SW 1271 (cell line): Measurements from ENCODE around the gene ANKAR.
"Not testable (repeated sequence)": the region's sequence is repeated elsewhere in the genome, so short reads cannot be mapped to it uniquely, and the experiment has no call there.

Experiments
- DNase-seq, 2 experiments: peaks; one replicate each; lab custom pipeline; 2025; lab: John Stamatoyannopoulos, UW

Gene ANKAR

DNA sequence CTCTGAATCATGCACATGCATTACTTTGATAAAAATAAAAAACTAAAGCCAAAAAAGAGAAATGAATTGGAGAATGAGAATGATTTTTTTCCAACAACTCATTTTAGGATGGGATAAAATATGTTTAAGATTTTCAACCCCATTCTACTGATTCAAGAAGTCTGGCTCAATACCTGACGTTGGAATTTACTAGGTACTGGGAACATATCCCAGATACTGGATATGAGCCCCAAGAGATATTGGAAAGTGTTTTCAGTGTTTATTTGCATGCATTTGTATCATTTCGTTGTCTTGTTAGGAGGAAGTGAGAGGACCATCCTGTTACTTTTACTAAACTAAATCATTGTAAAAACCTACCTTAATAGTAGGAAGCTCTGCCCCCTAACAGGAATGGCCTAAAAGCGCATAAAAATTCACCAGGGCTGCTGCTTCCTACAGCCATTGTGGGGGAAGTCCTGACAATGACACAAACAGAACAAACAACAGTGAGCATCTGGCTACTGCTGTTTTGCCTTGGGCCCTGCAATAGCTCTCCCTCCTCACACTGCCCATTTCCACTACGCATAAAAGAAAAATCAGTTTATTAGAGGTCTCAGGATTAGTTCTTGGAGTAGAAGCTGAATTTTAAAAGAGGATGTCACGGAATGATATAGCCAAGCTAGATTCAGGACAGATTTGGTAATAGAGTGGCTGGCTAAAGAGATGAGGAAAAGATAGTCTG is 35.2 kb downstream of the ANKAR start:
- no peak for DNase-seq

DNA sequence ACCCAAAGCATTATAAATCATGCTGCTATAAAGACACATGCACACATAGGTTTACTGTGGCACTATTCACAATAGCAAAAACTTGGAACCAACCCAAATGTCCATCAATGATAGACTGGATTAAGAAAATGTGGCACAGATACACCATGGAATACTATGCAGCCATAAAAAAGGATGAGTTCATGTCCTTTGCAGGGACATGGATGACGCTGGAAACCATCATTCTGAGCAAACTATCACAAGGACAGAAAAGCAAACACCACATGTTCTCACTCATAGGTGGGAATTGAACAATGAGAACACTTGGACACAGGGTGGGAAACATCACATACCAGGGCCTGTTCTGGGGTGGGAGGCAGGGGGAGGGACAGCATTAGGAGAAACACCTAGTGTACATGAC is 43.1 kb downstream of the ANKAR start:
- not testable (repeated sequence) for DNase-seq

DNA sequence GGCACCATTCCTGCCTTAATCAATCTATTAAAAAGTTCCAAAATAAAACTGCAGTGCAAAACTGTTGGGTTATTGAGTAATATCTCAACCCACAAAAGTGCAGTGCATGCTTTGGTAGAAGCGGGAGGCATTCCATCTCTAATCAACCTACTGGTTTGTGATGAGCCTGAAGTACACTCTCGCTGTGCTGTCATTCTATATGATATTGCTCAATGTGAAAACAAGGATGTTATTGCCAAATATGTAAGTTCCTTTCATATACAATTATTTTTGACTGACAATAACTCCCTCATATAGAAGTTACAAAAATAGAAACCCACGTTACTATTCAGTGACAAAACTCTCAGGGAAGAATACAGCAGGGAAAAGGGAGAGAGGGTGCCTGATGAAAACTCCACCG is 45.1 kb downstream of the ANKAR start:
- no peak for DNase-seq

DNA sequence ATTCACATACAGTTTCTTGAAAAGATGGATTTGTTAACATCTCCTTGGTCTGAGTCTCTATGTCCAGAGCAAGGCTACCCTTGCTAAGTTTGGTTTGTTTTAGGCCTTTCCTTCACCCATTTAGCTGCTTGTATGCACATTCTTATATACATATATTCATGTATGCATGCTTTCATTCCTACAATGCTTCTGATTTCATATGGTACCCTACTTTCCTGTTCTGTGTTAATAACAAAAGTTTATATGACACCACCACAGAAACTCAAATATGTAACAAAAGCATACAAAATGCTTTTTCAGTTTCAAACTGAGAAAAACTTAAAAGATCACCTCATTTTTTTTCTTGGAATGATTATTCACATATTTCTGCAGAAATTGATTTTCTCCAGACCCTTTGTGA is 48.7 kb downstream of the ANKAR start:
- no peak for DNase-seq
